HG02678 (cell line): Measurements from ENCODE around the gene LDLRAP1.

Experiments
- ATAC-seq: cut with Tn5 transposase; IDR thresholded peaks from one replicate; pipeline ENCODE4 v1.9.1; 2021; ENCODE audit warnings: mild to moderate bottlenecking, moderate library complexity; ENCODE audit not compliant: unreplicated experiment

Gene LDLRAP1

DNA sequence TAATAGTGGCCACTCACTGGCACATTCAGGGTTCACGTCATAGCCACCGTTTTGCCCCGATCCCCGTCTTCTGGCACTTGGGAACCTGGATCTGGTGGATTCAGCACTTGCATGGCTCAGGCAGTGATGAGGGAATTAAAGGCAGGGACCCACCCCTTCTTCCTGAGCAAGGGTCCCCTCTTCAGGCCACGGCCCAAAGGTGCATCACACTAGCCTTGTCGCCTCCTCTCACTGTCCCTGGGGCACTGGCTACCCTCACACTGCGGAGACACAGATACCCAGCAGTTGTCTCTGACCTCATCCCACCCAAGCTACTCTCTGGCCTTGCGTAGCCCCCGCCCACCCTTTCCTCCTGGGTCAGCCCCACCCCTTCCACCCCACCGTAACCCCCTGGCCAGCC, 19.9 kb upstream of the LDLRAP1 start:
- ATAC-seq = no peak

DNA sequence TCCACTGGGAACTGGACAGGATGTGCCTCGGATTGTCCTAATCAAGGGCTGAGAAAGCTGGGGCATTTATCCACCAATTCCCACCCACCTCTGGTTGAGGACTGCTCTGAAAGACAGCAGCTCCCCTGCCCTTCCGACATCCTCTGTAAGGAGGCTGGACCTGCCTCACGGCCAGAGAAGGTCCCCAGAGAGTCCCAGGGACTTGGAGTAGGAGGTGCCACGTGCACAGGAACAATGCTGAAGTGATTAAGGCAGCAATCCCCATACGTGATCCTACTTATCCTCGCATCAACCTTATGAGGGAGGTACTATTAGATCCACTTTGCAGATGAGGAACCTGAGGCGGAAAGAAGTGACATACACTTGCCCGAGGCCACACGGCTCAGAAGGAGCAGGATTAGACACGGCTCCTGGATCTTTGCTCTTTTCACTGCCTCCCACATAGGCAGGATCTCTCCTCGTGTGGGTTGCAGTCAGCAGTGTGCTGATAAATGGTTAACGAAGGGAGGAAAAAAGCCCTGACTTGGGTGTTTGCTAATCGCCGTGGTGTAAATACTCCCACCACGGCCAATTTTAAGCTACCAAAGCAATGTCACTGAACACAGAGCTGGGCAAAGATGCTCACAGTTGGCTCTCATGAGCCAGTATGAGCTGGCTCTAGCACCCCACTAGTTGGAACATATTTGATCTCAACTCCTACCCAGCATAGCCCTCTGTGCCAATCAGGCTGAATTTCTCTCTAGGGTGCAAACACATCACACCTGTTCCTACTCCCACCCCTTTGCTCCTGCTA, 18.6 kb upstream of the LDLRAP1 start:
- no peak for ATAC-seq

DNA sequence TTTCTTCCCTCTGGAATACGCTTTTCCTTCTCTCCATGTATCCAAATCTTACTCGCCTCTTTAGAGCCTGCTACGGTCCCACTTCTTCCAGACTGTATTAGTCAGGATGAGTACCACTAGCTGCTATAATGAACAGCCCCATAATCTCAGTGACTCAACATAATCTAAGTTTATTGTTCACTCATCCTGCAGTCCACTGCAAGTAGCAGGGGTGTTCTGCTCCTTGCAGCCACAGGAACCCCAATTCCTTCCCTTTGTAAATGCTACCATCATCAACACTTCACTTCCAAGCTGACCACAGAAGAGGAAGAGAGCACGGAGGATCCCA, 18.1 kb upstream of the LDLRAP1 start:
- no peak for ATAC-seq

DNA sequence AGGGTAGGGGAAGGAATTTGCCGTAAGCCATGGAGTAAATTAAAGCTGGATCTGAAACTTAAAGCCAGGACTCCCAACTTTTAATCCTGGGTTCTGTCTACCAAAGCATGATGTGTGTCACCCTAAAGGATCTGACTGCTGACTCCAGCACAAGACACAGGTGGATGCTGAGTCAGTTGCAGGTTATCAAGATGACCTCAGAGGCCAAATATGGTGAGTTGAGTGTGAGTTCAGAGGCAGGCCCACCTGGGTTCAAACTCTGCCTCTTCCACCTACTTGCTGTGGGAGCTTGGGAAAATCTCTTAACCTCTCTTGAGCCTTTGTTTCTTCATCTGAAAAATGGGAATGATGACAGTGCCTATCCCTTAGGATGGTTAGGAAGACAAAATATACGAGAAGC, 16.7 kb upstream of the LDLRAP1 start:
- ATAC-seq = no peak

DNA sequence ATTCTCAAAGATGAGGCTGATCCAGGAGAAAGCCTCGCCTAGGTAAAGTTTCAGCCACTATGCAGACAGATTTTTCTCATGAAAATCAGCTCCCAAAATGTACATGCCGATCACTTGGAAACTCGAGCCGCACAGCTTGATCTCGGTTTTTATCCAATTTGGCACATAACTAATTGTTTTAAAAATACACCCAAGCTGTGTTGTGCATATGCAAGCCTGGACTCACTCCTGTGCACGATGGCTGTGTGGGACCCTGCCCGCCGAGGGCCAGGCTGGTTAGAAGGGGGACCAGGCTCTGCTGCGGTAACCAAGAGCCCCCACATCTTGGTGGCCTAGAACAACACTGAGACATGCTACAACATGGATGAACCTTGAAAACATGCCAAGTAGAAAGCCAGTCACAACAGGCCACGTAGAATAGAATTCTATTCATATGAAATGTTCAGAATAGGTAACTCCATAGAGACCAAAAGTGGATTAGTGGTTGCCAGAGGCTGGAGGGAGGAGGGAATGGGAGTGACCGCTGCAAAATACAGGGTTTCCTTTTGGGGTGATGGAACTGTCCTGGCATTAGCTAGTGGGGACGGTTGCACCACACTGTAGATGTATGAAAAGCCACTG, 16.1 kb upstream of the LDLRAP1 start:
- ATAC-seq = no peak

DNA sequence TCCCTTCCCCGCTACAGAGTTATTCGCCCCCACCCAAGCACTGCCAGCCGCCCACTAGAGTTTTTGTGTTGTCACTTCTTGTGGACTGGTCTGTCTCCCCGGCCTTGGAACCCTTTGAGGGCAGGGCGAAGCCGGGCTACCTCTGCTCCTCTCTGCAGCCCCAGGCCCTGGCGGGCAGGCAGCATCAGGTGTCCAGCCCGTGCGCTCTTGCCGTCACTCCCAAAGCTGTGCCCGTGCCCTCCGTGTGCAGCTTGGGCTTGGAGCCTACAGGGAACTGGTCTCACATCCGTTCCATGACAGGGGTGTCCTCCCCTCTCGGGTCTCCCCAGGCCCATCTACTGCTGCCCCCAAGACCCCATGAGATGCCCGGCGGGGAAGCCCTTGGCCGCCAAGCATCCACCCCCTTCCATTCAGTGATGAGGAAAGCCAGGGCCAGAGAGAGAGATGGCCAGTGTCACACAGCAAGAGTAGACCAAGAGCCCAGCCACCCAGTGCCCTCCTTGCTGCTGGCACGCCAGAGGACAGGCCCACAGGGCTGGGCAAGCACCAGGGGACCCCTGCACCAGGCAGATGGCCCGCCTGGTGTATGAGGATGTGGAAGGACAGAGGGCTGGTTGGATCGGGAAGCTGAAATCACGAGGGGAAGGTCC, 15.3 kb upstream of the LDLRAP1 start:
- no peak for ATAC-seq

DNA sequence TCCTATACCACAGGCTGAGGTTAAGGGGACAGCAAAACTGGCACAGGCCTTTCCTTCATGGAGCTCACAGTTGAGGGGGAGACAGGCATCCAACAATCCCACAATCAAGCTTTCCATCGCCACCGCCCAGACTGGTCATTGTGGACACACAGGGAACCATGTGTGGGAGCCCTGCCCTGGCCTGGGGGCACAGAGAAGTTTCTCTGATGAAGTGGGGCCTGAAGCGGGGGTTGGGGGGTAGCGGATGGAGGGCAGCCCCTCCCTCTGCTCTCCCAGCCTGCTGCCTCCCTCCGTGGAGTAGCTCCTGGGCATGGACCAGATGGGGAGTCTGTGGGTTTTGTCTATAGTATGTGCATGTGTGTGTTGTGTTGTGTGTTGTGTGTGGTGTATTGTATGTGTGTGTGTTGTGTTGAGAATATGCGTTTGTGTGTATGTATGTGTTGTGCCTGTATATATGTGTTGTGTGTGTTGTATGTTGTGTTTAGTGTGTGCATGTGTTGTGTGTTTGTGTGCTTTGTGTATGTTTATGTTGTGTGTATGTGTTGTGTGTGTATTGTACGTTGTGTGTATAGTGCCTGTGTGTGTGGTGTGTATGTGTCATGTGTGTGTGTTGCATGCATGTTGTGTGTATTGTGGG, 14.4 kb upstream of the LDLRAP1 start:
- ATAC-seq = no peak

DNA sequence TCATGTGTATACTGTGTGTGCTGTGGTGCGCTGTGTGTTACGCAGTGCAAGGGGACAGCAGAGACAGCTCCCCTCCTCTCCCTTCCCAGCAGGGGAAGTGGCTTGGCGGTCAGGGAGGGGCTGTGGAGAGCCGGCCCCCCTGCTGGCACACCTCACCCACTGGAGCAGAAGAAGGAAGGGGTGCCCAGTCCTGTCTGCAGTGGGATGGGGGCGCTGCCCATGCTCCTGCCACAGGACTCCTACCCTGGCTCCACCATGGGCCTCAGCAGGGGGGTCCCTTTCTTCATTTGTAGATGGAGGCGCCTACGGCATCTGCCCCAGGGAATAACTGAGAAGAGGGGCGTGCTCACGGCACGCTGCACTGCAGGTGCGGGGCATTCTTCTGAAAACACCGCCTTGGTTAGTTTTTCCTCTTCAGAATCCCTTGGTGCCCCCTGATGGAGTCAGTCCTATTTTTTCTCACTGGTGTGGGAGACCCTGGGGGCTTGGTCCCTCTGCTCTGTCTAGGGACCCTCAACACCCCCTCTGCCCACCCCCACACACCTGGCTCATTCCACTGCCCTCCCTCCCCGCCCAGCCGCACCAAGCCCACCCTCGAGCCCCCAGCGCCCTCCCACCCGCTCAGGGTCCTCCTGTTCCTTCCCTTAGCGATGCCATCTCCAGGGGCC, 13.8 kb upstream of the LDLRAP1 start:
- no peak for ATAC-seq

DNA sequence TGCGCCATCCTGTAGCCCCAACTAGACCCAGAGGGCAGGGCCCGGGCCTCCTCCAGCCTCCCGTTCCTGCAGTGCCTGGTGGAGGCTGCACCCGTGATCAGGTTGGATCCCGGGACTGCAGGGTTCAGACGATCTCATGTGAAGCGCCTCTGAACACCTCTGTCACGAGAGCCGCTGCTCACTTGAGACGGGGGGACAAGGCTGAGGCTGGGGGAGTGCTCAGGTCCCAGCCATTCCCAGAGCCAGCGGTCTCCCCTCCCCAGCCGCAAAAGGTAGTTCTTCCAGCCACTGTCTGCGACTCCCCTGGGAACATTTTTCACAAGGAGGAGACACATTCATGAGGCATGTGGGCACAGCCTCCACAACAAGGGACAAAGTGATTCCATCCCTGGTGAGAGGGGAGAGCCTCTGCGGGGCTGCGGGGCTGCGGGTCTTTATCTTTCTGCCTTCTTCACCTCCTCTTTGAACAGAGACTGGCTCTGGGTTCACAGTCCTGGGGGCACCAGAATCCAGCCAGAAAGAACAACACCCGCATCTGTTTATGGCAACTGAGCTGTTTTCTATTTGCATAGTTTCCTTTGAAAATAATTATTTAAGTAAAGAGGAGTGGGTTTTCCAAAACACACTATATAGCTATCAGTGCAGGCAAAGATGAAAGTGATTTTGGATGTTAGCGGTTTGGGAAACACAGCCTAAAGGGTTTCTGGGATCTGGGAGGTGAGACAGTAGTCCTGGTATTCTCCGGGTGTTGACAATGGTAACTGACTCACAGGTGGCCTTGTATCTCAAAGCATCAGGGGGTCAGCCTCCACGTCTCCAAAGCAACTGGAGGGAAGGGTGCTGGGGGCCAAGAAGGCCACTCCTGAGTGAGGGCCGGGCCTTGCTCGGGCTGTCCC, 13.0 kb upstream of the LDLRAP1 start:
- ATAC-seq = no peak

DNA sequence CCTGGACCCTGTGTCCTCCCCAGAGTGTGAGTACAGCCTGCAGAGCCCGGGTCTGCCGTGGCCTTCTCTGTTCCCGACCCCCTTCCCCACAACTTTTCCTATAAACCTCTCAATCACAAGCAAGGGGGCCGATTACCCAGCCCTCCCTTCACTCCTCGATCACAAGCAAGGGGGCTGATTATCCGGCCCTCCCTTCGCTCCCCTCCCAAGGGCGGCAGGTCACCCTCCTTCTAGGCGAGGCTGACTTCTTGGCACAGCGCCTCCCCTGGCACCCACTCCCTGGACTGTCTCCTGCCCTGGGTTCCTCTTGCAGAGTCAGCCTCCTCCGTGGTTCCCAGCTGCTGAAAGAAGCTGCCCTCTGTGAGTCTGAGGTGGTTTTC, 12.3 kb upstream of the LDLRAP1 start:
- ATAC-seq = no peak

DNA sequence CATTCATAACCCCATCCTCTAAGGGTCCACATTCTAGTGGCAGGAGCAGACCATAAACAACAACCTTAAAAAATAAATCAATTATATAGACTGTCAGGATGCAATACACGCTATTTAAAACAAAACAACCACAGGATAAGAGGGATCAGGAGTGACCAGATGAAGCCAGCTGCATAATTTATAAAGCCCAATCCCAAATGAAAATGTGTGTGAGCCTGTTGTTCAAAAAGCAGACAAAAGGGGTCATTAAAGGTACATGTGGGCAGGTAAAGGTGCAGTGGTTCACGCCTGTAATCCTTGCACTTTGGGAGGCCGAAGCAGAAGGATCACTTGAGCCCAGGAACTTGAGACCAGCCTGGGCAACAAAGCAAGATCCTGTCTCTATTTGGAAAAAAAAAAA, 10.4 kb upstream of the LDLRAP1 start:
- ATAC-seq = no peak

DNA sequence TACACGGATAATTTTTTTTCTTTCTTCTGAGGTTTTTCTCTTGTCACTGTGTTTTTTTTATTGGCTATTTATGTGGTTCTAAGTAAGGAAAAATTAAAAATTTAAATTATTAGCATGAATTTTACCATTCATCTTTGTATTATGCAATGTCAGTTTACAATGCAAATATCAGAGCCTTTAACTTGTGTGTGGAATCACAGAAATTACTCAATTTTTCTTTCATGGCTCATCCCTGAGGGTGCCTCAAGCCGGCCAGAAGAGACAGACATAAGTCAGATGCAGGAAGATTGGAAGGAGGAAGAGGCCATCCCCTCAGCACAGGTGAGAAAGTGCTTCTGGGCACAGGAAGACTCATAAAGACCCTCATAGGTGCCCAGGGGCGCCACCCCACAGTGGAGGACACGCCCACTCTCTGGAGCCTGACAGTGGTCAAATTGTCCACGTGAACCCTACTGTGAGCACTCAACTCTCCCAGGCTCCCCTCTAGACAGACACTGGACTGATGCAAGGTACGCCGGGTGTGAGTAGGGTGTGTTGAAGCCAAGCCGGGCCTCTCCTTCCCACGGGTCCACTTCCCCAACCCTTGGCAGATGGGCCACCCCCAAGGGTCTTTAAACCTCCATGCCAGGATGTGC, 9.5 kb upstream of the LDLRAP1 start:
- no peak for ATAC-seq

DNA sequence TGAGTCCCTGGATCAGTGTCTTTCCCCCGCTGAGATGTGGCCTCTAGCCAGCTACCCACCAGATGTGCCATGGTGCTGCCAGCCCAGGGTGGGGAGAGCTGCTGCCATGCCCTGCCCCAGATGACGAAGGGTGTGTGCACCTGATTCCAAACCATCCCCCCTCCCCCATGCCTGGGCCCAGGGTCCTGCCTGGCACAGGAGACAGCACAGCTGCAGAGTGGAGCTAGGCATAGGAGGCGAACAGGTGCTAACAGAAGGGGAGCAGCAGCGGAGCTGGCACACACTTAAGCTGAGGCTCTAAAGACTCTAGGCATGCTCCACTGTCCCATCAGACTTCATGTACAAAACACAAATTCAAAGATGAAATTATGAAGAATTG, 9.0 kb upstream of the LDLRAP1 start:
- no peak for ATAC-seq

DNA sequence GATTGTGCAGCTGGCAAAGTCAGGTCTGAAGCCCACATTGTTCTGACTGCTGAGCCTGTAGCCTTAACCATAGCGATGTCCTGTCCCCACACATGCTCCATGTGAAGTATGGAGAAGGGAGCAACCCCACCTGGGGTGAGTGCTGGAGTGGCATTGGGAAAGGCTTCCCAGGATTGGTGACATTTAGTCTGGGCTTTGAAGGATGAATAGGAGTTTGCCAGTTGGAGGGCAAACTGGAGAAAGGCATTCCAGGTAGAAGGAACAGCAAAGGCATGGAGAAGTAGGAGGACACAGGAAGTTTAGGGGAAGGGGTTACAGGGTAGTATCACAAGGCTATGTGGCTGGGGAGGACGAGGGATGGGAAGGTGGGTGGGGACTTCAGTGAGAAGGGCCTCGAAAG, 7.3 kb upstream of the LDLRAP1 start:
- no peak for ATAC-seq

DNA sequence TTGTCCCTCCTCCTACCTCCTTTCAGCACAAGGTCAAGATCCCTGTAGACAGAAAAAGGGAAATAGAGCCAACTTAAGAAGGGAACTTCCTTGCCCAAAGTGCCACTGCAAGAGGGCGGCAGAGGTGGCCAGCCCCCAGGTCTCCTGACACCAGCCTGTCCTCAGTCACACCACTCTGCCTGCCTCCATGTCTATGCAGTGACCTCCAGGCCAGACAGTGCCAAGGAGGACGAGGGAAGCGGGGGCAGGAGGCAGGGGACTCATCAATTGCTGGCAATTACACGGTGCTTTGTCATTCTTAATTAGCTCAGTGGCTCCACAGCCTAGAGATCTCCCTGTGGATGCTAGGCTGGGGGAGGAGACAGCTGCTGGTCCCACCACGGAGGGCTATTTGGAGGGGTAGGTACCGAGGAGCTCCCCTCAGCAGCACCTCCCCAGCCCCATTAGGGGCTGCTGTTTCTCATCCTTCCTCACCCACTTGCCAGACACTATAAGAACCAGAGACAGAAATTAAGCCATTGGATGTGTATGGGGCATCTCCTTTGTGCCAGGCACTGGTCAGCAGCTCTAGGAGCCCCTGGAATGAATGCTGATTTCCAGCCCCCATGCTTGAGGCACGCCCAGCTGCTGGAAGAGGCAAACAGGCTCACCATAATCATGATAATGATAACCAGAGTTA, 6.1 kb upstream of the LDLRAP1 start:
- ATAC-seq = no peak

DNA sequence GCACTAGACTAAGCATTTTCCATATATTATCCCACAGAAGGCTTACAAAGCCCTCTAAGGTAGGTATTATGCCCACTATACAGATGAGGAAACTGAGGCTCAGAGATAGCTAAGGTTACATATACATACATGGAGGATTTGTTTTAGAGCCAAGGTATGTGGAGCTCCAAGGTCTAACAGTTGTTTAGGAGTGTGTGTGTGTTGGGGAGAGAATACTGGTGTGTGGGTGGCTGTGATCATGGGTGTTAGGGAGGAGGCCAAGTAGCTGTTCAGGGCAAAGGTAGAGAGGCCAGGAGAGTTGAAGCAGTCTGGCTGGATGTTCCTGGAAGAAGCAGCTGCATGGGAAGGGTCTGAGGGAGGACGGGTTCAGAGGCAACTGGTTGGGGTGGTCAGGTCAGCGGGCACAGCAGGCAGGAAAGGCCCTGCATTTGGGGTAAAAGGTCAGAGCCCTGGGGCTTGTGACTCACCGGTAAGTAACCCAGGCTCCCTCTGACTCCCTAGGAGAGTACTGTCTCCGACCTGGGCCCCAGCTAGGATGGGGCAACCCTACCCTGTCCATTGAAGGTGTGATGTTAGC, 5.1 kb upstream of the LDLRAP1 start:
- no peak for ATAC-seq

DNA sequence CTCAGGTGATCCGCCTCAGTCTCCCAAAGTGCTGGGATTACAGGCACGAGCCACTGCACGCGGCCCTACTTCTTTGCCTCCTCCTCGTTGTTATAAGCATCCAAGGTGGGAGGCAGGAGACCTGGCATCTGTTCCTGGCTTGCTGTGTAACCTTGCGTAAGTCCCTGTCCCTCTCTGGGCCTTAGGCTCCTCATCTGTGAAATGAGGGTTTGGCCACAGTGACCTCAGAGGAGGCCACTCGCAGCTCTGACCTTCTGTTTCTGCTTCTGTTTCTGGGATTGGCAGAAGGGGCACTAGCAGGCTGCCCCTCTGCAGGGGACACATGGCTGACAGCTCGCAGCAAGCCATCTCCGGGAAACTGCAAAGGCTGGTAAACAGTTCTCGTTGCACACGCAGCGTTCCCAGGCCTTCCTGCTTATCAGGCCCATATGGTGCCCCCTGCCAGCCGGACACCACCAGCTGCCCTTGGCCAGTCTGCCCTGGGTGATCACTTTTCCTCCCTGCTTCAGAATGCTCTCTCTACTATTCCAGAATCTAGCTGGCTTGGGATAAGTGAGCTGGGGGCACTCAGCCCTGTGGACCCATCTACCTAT, 2.6 kb upstream of the LDLRAP1 start:
- no peak for ATAC-seq

DNA sequence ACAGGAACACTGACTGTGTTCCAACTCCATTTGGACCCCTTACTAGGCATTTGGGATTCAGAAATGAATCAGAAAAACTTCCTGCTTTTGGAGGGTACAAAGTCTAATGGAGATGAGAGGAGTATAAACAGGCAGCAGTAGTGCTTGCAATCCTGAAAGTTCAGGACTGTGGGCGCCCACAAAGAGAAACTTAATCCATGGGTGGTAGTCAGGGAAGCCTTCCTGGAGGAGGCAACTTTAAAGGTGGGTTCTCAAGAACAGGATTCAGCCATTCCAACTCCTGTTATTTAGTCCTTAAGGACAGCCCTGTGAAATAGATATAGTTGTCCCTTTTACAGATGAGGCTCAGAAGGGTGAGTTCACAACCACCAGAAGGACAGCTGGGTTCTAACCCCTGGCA, 2.0 kb upstream of the LDLRAP1 start:
- ATAC-seq = no peak
